ENCODE data around the gene LPP. TPM values are rescaled to one million over a fixed set of nuclear protein-coding genes. Genes with fewer than 3 reads are reported as not detected.

LPP gene
- total RNA-seq, 4 donors from 2014 or later, result 56.0 to 65.7 (median 58.1) TPM

DNA sequence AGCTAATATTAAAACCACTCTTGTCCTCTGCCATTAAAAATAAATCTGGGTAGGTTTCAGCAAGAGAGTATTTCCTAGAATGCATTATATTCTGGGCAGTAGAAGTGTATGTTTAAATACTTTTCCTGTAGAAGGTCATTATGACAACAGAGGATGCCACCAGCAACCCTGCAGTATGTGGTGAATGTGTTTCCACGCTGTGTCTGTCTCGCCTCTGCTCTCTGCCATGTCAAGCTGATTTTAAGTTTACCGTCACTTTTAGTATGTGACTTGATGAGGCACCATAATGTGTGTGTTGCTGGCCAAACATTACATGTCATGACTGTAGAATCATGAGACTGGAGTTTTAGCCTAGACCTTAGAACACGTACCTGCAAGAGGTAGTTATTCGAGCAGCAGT, 211.2 kb downstream of the LPP start:
- in situ Hi-C loops (cut with MboI; ENCODE audit: low sequenced_read_pairs in 4 of 4) (no loop called here), intact Hi-C loops (cut with DNase I; ENCODE audit: low total_unique reads) (loop anchor here (2.0 kb wide), 1 partner anchor 20 kb away; no protein-coding TSS in a partner anchor)
- Histone ChIP-seq H3K27ac (no peak overlapping the region), H3K27me3 (no peaks in the 10 kb centered on the region), H3K4me3 (no peak overlapping the region), H3K9me3 (no peaks in the 10 kb centered on the region), H3K4me1 (peaks cover 26 to 39% of the 10 kb centered on the region in 2 donors), H3K36me3 (no peaks in the 10 kb centered on the region)
- ATAC-seq, result peak in 1 of 2 donors; percentile 14
- no peak for TF ChIP-seq POLR2A (IDR thresholded peaks at IDR 0.05)
- TF ChIP-seq, protein P1, sequence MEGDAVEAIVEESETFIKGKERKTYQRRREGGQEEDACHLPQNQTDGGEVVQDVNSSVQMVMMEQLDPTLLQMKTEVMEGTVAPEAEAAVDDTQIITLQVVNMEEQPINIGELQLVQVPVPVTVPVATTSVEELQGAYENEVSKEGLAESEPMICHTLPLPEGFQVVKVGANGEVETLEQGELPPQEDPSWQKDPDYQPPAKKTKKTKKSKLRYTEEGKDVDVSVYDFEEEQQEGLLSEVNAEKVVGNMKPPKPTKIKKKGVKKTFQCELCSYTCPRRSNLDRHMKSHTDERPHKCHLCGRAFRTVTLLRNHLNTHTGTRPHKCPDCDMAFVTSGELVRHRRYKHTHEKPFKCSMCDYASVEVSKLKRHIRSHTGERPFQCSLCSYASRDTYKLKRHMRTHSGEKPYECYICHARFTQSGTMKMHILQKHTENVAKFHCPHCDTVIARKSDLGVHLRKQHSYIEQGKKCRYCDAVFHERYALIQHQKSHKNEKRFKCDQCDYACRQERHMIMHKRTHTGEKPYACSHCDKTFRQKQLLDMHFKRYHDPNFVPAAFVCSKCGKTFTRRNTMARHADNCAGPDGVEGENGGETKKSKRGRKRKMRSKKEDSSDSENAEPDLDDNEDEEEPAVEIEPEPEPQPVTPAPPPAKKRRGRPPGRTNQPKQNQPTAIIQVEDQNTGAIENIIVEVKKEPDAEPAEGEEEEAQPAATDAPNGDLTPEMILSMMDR (IDR thresholded peaks at IDR 0.05 in 4 of 5, conservative IDR thresholded peaks at IDR 0.05 in 1 of 5), result no peak
- no peak for DNase-seq

DNA sequence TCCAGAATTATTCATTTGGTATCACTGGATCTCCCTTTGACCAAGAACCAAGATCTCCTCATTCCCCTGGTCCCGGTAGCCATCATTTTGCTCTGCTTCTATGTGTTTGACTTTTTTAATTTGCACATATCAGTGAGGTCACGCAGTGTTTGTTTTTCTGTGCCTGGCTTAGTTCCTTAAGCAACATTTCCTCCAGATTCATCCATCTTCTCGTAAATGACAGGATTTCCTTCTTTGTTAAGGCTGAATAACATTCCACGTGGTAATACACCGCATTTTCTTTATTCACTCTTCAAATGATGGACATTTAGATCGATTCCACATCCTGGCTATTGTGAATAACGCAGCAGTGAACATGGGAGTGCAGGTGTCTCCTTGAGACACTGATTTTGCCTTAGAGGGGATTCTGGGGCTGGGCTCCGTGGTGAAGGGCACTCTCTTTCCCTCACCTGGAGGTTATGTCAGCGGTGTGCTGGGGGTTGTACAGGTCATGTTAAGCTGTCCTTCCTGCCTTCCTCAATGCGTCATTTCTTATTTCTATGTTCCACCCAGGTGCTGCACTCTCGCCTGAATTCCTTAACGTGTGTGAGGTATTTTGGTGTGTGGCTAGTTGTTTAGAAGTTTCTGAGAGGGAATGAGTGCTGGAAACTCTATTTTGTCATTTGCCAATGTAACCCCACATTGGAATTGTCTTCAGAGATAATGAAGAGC, 212.2 kb downstream of the LPP start:
- ATAC-seq (no peak), DNase-seq (no peak)
- in situ Hi-C loops (cut with MboI; ENCODE audit: low sequenced_read_pairs in 4 of 4), result no loop called here
- peaks cover 26 to 39% of the 10 kb centered on the region in 2 donors for H3K4me1 ChIP-seq
- no peak overlapping the region for H3K27ac ChIP-seq
- H3K27me3 ChIP-seq, result no peaks in the 10 kb centered on the region
- H3K9me3 ChIP-seq, result no peaks in the 10 kb centered on the region
- TF ChIP-seq POLR2A (IDR thresholded peaks at IDR 0.05), result no peak
- TF ChIP-seq, protein P1 (IDR thresholded peaks at IDR 0.05 in 4 of 5, conservative IDR thresholded peaks at IDR 0.05 in 1 of 5), result no peak
- intact Hi-C loops (cut with DNase I; ENCODE audit: low total_unique reads), result loop anchor here (2.0 kb wide), 1 partner anchor 19 kb away; no protein-coding TSS in a partner anchor
- H3K36me3 ChIP-seq, result no peaks in the 10 kb centered on the region
- H3K4me3 ChIP-seq, result no peak overlapping the region

DNA sequence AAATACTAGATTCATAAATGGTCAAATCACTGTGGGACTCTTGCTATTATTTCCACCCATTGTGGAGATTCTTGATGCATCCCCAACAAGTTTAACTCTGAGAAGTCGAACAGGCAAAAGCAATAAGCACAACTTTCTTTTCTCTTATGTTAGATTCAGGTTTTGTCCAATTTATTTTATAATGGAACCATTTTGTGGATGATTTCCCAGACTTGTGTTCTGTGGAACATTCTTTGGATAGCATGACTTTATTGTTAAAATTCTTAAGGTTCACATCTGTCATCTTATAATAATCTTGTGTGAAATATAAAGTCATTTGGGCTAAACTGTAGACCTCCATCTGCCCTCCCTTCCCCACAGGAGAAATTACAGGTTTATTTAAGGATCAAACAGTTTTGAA, 213.7 kb downstream of the LPP start:
- in situ Hi-C loops (cut with MboI; ENCODE audit: low sequenced_read_pairs in 4 of 4), result no loop called here
- no peaks in the 10 kb centered on the region for H3K36me3 ChIP-seq
- no peak for TF ChIP-seq POLR2A (IDR thresholded peaks at IDR 0.05)
- TF ChIP-seq, protein P1 (IDR thresholded peaks at IDR 0.05 in 4 of 5, conservative IDR thresholded peaks at IDR 0.05 in 1 of 5), result no peak
- H3K27ac ChIP-seq, result peak overlapping the region in 2 of 4 donors; percentile 18 to 20
- no peak overlapping the region for H3K4me3 ChIP-seq
- H3K4me1 ChIP-seq, result peaks cover 26 to 34% of the 10 kb centered on the region in 2 donors
- ATAC-seq (no peak), DNase-seq (no peak)
- intact Hi-C loops (cut with DNase I; ENCODE audit: low total_unique reads), result no loop called here
- H3K27me3 ChIP-seq, result no peaks in the 10 kb centered on the region
- H3K9me3 ChIP-seq, result no peaks in the 10 kb centered on the region

DNA sequence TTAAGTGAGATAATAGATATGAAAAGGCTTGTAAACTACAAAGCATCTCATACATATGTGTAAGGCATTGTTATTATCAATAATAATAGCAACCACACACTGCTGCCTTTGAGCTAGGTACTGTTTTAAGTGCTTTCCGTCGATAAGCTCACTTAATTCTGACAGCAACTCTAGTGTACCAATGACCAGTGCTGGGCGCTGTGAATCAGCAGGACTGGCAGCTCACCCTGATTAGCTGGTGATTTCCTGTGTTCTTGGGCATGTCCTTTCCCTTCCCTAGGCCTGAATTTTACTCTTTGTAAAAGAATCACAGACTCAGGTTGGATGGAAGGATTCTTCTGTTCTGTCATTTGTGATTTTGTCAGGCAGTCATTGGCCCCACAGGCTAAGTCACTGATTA, 215.6 kb downstream of the LPP start:
- no peaks in the 10 kb centered on the region for H3K36me3 ChIP-seq
- no peak overlapping the region for H3K4me3 ChIP-seq
- peaks cover 20 to 31% of the 10 kb centered on the region in 2 donors for H3K4me1 ChIP-seq
- intact Hi-C loops (cut with DNase I; ENCODE audit: low total_unique reads) (no loop called here), in situ Hi-C loops (cut with MboI; ENCODE audit: low sequenced_read_pairs in 4 of 4) (no loop called here)
- no peaks in the 10 kb centered on the region for H3K9me3 ChIP-seq
- no peak overlapping the region for H3K27ac ChIP-seq
- DNase-seq (no peak), ATAC-seq (no peak)
- H3K27me3 ChIP-seq, result no peaks in the 10 kb centered on the region
- no peak for TF ChIP-seq POLR2A (IDR thresholded peaks at IDR 0.05)
- TF ChIP-seq, protein P1 (IDR thresholded peaks at IDR 0.05 in 4 of 5, conservative IDR thresholded peaks at IDR 0.05 in 1 of 5), result no peak

All from gastrocnemius medialis (tissue), 4 donors.